Measurements from ENCODE around the gene DIAPH3.

DNA sequence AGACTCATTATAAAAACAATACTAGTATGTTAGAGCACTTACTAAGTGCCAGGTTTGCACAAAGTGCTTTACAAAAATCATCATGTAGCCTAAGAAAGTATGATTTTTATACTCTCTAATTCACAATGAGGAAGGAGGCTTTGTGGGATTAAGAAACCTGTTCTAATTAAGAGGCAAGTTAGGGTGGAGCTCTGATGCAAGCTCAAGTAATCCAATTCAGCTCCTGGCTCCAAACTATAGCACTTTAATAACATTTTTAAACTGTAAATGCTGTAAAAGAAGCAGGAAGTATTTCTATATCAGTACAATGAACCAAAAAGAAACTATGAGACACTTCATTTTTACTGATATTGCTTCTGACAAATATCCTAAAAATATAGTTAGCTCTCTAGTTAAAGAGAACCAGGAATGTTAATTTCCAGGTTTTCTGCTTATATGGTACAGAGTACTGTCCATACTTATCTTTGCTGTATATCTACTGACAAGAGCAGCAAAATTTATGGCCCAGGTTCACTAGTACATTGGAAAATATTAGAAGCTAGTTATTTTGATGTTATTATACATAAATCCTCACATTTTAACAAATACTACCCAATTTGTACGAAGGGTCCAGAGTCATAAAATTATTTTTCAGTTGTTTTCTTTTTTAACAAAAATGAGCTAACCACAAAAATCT lies 482.0 kb downstream of the DIAPH3 start:
- TF ChIP-seq POLR2A (IDR thresholded peaks at IDR 0.05) (no peak), POLR2AphosphoS5 (IDR thresholded peaks at IDR 0.05) (no peak)
- TF ChIP-seq, protein P1, sequence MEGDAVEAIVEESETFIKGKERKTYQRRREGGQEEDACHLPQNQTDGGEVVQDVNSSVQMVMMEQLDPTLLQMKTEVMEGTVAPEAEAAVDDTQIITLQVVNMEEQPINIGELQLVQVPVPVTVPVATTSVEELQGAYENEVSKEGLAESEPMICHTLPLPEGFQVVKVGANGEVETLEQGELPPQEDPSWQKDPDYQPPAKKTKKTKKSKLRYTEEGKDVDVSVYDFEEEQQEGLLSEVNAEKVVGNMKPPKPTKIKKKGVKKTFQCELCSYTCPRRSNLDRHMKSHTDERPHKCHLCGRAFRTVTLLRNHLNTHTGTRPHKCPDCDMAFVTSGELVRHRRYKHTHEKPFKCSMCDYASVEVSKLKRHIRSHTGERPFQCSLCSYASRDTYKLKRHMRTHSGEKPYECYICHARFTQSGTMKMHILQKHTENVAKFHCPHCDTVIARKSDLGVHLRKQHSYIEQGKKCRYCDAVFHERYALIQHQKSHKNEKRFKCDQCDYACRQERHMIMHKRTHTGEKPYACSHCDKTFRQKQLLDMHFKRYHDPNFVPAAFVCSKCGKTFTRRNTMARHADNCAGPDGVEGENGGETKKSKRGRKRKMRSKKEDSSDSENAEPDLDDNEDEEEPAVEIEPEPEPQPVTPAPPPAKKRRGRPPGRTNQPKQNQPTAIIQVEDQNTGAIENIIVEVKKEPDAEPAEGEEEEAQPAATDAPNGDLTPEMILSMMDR (IDR thresholded peaks at IDR 0.05 in 8 of 11, conservative IDR thresholded peaks at IDR 0.05 in 3 of 11): no peak

Data from spleen (tissue), 7 donors.